ENCODE data around the gene YPEL2. TPM values are rescaled to one million over a fixed set of nuclear protein-coding genes. Genes with fewer than 3 reads are reported as not detected.

The YPEL2 gene
- polyA plus RNA-seq, 3 donors: 21.5 to 63.1 (median 25.1) TPM

GRCh38 chr17:59327981-59328290 is 3.5 kb upstream of the YPEL2 start:
- H3K9me3 Mint-ChIP-seq: no peaks in the 10 kb centered on the region

GRCh38 chr17:59328601-59329000 is 2.9 kb upstream of the YPEL2 start:
- no peaks in the 10 kb centered on the region for H3K27me3 Mint-ChIP-seq (ENCODE audit: low read depth in 3 of 3)
- peaks cover 41% of the 10 kb centered on the region for H3K4me1 Mint-ChIP-seq
- TF ChIP-seq CTCF (IDR thresholded peaks at IDR 0.05): no peak
- Histone ChIP-seq H3K4me2 (replicated peaks; ENCODE audit: extremely low read depth, low read length, poor library complexity, severe bottlenecking) (no peak overlapping the region), H3K36me3 (replicated peaks in 1 of 2; ENCODE audit: control insufficient read depth in 1 of 2, insufficient read depth in 2 of 2, low read length in 2 of 2) (no peaks in the 10 kb centered on the region), H2AFZ (ENCODE audit: insufficient read depth, low read depth, low read length, poor library complexity, severe bottlenecking) (no peak overlapping the region), H4K20me1 (ENCODE audit: insufficient read depth, low read length) (peaks cover 9% of the 10 kb centered on the region), H3K4me3 (replicated peaks in 1 of 3; ENCODE audit: low read depth in 2 of 3, low read length in 3 of 3) (no peak overlapping the region), H3K27me3 (ENCODE audit: control insufficient read depth in 2 of 2, insufficient read depth in 2 of 2, low read length in 2 of 2) (no peaks in the 10 kb centered on the region), H3K4me1 (ENCODE audit: control insufficient read depth in 1 of 2, insufficient read depth in 2 of 2, low read length in 2 of 2) (peaks cover 38 to 42% of the 10 kb centered on the region in 2 donors), H3K27ac (ENCODE audit: low read depth in 1 of 2, low read length in 2 of 2) (no peak overlapping the region), H3K9me3 (replicated peaks in 1 of 2; ENCODE audit: control insufficient read depth in 1 of 2, insufficient read depth in 1 of 2, low read length in 2 of 2) (no peaks in the 10 kb centered on the region), H3K79me2 (ENCODE audit: insufficient read depth, low read length) (peaks cover 29% of the 10 kb centered on the region), H3K9ac (ENCODE audit: insufficient read depth, low read length, poor library complexity, severe bottlenecking) (no peak overlapping the region)
- 0% methylated on average over 1 of the region's 2 CpGs for WGBS (ENCODE audit: insufficient coverage)
- intact Hi-C loops (cut with micrococcal nuclease): no loop called here
- no peaks in the 10 kb centered on the region for H3K9me3 Mint-ChIP-seq
- no peak overlapping the region for H3K4me3 Mint-ChIP-seq
- H3K36me3 Mint-ChIP-seq: no peaks in the 10 kb centered on the region
- peak overlapping the region in 2 of 7 donors; percentile 14 to 22 for H3K27ac Mint-ChIP-seq
- DNase-seq: no peak

More at GRCh38 chr17:59327981-59328290, 3.5 kb upstream of the YPEL2 start:
- no peak overlapping the region for H3K4me3 Mint-ChIP-seq
- H3K4me3 ChIP-seq (replicated peaks in 1 of 3; ENCODE audit: low read depth in 2 of 3, low read length in 3 of 3): no peak overlapping the region
- no peaks in the 10 kb centered on the region for H3K9me3 ChIP-seq (replicated peaks in 1 of 2; ENCODE audit: control insufficient read depth in 1 of 2, insufficient read depth in 1 of 2, low read length in 2 of 2)
- no peaks in the 10 kb centered on the region for H3K27me3 Mint-ChIP-seq (ENCODE audit: low read depth in 3 of 3)
- no peaks in the 10 kb centered on the region for H3K36me3 Mint-ChIP-seq
- H3K27me3 ChIP-seq (ENCODE audit: control insufficient read depth in 2 of 2, insufficient read depth in 2 of 2, low read length in 2 of 2): no peaks in the 10 kb centered on the region
- H3K4me1 Mint-ChIP-seq: peaks cover 34% of the 10 kb centered on the region
- peaks cover 22% of the 10 kb centered on the region for H3K79me2 ChIP-seq (ENCODE audit: insufficient read depth, low read length)
- H3K9ac ChIP-seq (ENCODE audit: insufficient read depth, low read length, poor library complexity, severe bottlenecking): no peak overlapping the region
- no peak overlapping the region for H3K4me2 ChIP-seq (replicated peaks; ENCODE audit: extremely low read depth, low read length, poor library complexity, severe bottlenecking)
- no peak overlapping the region for H3K27ac ChIP-seq (ENCODE audit: low read depth in 1 of 2, low read length in 2 of 2)
- H3K4me1 ChIP-seq (ENCODE audit: control insufficient read depth in 1 of 2, insufficient read depth in 2 of 2, low read length in 2 of 2): peaks cover 32 to 35% of the 10 kb centered on the region in 2 donors
- TF ChIP-seq CTCF (IDR thresholded peaks at IDR 0.05): no peak
- peak overlapping the region in 3 of 7 donors; percentile 28 to 69 (median 30) for H3K27ac Mint-ChIP-seq
- peaks cover 2% of the 10 kb centered on the region for H4K20me1 ChIP-seq (ENCODE audit: insufficient read depth, low read length)
- H2AFZ ChIP-seq (ENCODE audit: insufficient read depth, low read depth, low read length, poor library complexity, severe bottlenecking): no peak overlapping the region
- no peaks in the 10 kb centered on the region for H3K36me3 ChIP-seq (replicated peaks in 1 of 2; ENCODE audit: control insufficient read depth in 1 of 2, insufficient read depth in 2 of 2, low read length in 2 of 2)
- intact Hi-C loops (cut with micrococcal nuclease): no loop called here
- DNase-seq: no peak

Data from CD14-positive monocyte (primary cell).